HEK293 (cell line): ENCODE data around the gene SMIM22.

ENCODE experiments used
- CTCF ChIA-PET: fragments of 350-600 bp; formaldehyde crosslinking; extraction: SDS; loops from one replicate; lab custom pipeline; 2021; ENCODE audit warnings: antibody characterized with exemption; lab: Yijun Ruan, JAX
- POLR2A ChIA-PET: fragments of 300-600 bp; formaldehyde crosslinking; extraction: SDS; loops from one replicate; lab custom pipeline; 2020; ENCODE audit warnings: antibody characterized with exemption, inconsistent platforms; lab: Yijun Ruan, JAX
- H3K27ac ChIP-seq: fragments of 200-500 bp; sonication (Bioruptor generic); 2 replicates; pipeline ENCODE4 v1.5.1; 2014; ENCODE audit warnings: low read depth, low read length, control low read depth, inconsistent platforms; ENCODE audit errors: extremely low read depth
- H3K36me3 ChIP-seq, 2 experiments: fragments of 200-500 bp in 1 of 2; sonication (Bioruptor generic) in 1 of 2; 1 replicate in 1 of 2; 2 replicates in 1 of 2; pipeline ENCODE4 v1.5.1; 2014 to 2017; ENCODE audit warnings: inconsistent platforms in 2 of 2, low read length in 2 of 2; ENCODE audit not compliant: control insufficient read depth in 2 of 2, insufficient read depth in 1 of 2
- H3K4me1 ChIP-seq: fragments of 200-500 bp; sonication (Bioruptor generic); 2 replicates; pipeline ENCODE4 v1.5.1; 2014; ENCODE audit warnings: mild to moderate bottlenecking, low read length, inconsistent platforms; ENCODE audit not compliant: control insufficient read depth, insufficient read depth
- H3K4me3 ChIP-seq: 2 replicates; pipeline ENCODE4 v1.5.1; 2011; ENCODE audit warnings: low read depth, mild to moderate bottlenecking, control low read depth, low read length, moderate library complexity
- H3K9me3 ChIP-seq: fragments of 200-500 bp; sonication (Bioruptor generic); 2 replicates; pipeline ENCODE4 v1.5.1; 2014; ENCODE audit warnings: low read depth, low read length, inconsistent platforms; ENCODE audit not compliant: control insufficient read depth, insufficient read depth
- BCL11A ChIP-seq: fragments of 450-650 bp; formaldehyde crosslinking; IDR thresholded peaks from 2 replicates; pipeline ENCODE4 v1.5.1; 2016; ENCODE audit warnings: low read depth, missing biosample characterization, missing genetic modification characterization
- FEZF1 ChIP-seq: fragments of 450-650 bp; formaldehyde crosslinking; IDR thresholded peaks from 2 replicates; pipeline ENCODE4 v1.5.1; 2016; ENCODE audit warnings: missing biosample characterization, missing genetic modification characterization
- KLF1 ChIP-seq: fragments of 450-650 bp; formaldehyde crosslinking; IDR thresholded peaks from 2 replicates; pipeline ENCODE4 v1.5.1; 2016; ENCODE audit warnings: missing biosample characterization, missing genetic modification characterization
- PATZ1 ChIP-seq: fragments of 450-650 bp; formaldehyde crosslinking; IDR thresholded peaks from 2 replicates; pipeline ENCODE4 v1.5.1; 2016; ENCODE audit warnings: missing biosample characterization, missing genetic modification characterization
- SCRT2 ChIP-seq: fragments of 450-650 bp; formaldehyde crosslinking; IDR thresholded peaks from 2 replicates; pipeline ENCODE4 v1.5.1; 2016; ENCODE audit warnings: missing biosample characterization, missing genetic modification characterization
- ZBTB11 ChIP-seq: fragments of 450-650 bp; formaldehyde crosslinking; conservative IDR thresholded peaks from 2 replicates; pipeline ENCODE4 v1.5.1; 2016; ENCODE audit warnings: low read depth, missing biosample characterization, missing genetic modification characterization
- ZBTB20 ChIP-seq: fragments of 450-650 bp; formaldehyde crosslinking; IDR thresholded peaks from 2 replicates; pipeline ENCODE4 v1.5.1; 2016; ENCODE audit warnings: missing biosample characterization, missing genetic modification characterization
- ZBTB48 ChIP-seq: fragments of 450-650 bp; formaldehyde crosslinking; IDR thresholded peaks from 2 replicates; pipeline ENCODE4 v1.5.1; 2016; ENCODE audit warnings: missing biosample characterization, missing genetic modification characterization
- ZFHX2 ChIP-seq: fragments of 450-650 bp; formaldehyde crosslinking; conservative IDR thresholded peaks from 2 replicates; pipeline ENCODE4 v1.5.1; 2016; ENCODE audit warnings: missing biosample characterization, missing genetic modification characterization
- ZFP69B ChIP-seq: fragments of 450-650 bp; formaldehyde crosslinking; IDR thresholded peaks from 2 replicates; pipeline ENCODE4 v1.5.1; 2016; ENCODE audit warnings: missing biosample characterization, missing genetic modification characterization
- ZNF211 ChIP-seq: fragments of 450-650 bp; formaldehyde crosslinking; IDR thresholded peaks from 2 replicates; pipeline ENCODE4 v1.5.1; 2016; ENCODE audit warnings: low read depth, missing biosample characterization, missing genetic modification characterization
- ZNF280C ChIP-seq: fragments of 450-650 bp; formaldehyde crosslinking; IDR thresholded peaks from 2 replicates; pipeline ENCODE4 v1.5.1; 2016; ENCODE audit warnings: missing biosample characterization, missing genetic modification characterization
- ZNF280D ChIP-seq: fragments of 450-650 bp; formaldehyde crosslinking; IDR thresholded peaks from 2 replicates; pipeline ENCODE4 v1.5.1; 2016; ENCODE audit warnings: missing biosample characterization, missing genetic modification characterization
- ZNF324 ChIP-seq: fragments of 450-650 bp; formaldehyde crosslinking; IDR thresholded peaks from 2 replicates; pipeline ENCODE4 v1.5.1; 2016; ENCODE audit warnings: missing biosample characterization, missing genetic modification characterization
- ZNF341 ChIP-seq: fragments of 450-650 bp; formaldehyde crosslinking; IDR thresholded peaks from 2 replicates; pipeline ENCODE4; 2016; ENCODE audit warnings: low read depth, missing biosample characterization, missing genetic modification characterization
- ZNF37A ChIP-seq: fragments of 450-650 bp; IDR thresholded peaks from 2 replicates; pipeline ENCODE4 v1.5.1; 2018; ENCODE audit warnings: missing biosample characterization, missing genetic modification characterization
- ZNF398 ChIP-seq: fragments of 450-650 bp; formaldehyde crosslinking; IDR thresholded peaks from 2 replicates; pipeline ENCODE4 v1.5.1; 2017; ENCODE audit warnings: missing biosample characterization, missing genetic modification characterization
- ZNF521 ChIP-seq: fragments of 450-650 bp; formaldehyde crosslinking; IDR thresholded peaks from 2 replicates; pipeline ENCODE4 v1.5.1; 2017; ENCODE audit warnings: missing biosample characterization, mild to moderate bottlenecking, missing genetic modification characterization
- ZNF544 ChIP-seq: fragments of 450-650 bp; formaldehyde crosslinking; IDR thresholded peaks from 2 replicates; pipeline ENCODE4 v1.5.0; 2017; ENCODE audit warnings: missing biosample characterization, missing genetic modification characterization
- ZNF571 ChIP-seq: fragments of 450-650 bp; formaldehyde crosslinking; IDR thresholded peaks from 2 replicates; pipeline ENCODE4 v1.5.0; 2017; ENCODE audit warnings: missing biosample characterization, missing genetic modification characterization
- ZNF623 ChIP-seq: fragments of 450-650 bp; formaldehyde crosslinking; IDR thresholded peaks from 2 replicates; pipeline ENCODE4 v1.5.1; 2016; ENCODE audit warnings: missing biosample characterization, missing genetic modification characterization
- ZNF658 ChIP-seq: fragments of 450-650 bp; formaldehyde crosslinking; IDR thresholded peaks from 2 replicates; pipeline ENCODE4; 2016; ENCODE audit warnings: missing biosample characterization, missing genetic modification characterization
- ZNF692 ChIP-seq: fragments of 450-650 bp; formaldehyde crosslinking; IDR thresholded peaks from 2 replicates; pipeline ENCODE4 v1.5.1; 2016; ENCODE audit warnings: missing biosample characterization, missing genetic modification characterization
- ZNF785 ChIP-seq: fragments of 450-650 bp; formaldehyde crosslinking; IDR thresholded peaks from 2 replicates; pipeline ENCODE4 v1.5.1; 2016; ENCODE audit warnings: missing biosample characterization, missing genetic modification characterization

Gene SMIM22

GRCh38 chr16:4795181-4795827 lies at the start of gene SMIM22:
Gene SMIM22, plus strand, starts transcription at chr16:4795369. Its CDS starts 366 bp downstream, at chr16:4795735.
- Histone ChIP-seq H3K36me3 (peaks cover 0 to 26% of the 10 kb centered on the region in 2 experiments; a peak in 1 of 3 replicates), H3K4me1 (no peaks in the 10 kb centered on the region), H3K9me3 (no peaks in the 10 kb centered on the region), H3K27ac (no peak within 1 kb of the TSS), H3K4me3 (no peak within 1 kb of the TSS)
- ChIA-PET CTCF (no interaction called here), POLR2A (interaction anchor here (0.6 kb wide), 2 partner anchors 11 to 168 kb away, joined by 3 read pairs; no protein-coding TSS in a partner anchor)
- TF ChIP-seq ZBTB11 (tag by site-specific recombination) (no peak), ZNF785 (tag by site-specific recombination) (no peak), ZBTB48 (peak; percentile 55; the same call in 1 of the 2 replicates), ZFP69B (tag by site-specific recombination) (peak; percentile 35; the same call in 1 of the 2 replicates), ZNF623 (tag by site-specific recombination) (0 out of 2 replicates have a peak, but pooled peaks have one; percentile 8), ZNF521 (tag by site-specific recombination) (no peak), ZNF37A (tag by site-specific recombination) (no peak), ZNF280C (no peak), ZBTB20 (tag by site-specific recombination) (no peak), ZFHX2 (peak; percentile 54), ZNF571 (no peak), ZNF341 (tag by site-specific recombination) (no peak), FEZF1 (no peak), ZNF544 (no peak), BCL11A (tag by site-specific recombination) (no peak), PATZ1 (tag by site-specific recombination) (peak; percentile 43), ZNF398 (peak; percentile 61), ZNF280D (tag by site-specific recombination) (no peak), ZNF211 (tag by site-specific recombination) (no peak), KLF1 (tag by site-specific recombination) (peak; percentile 35; the same call in 1 of the 2 replicates), ZNF324 (tag by site-specific recombination) (no peak), ZNF658 (tag by site-specific recombination) (no peak), SCRT2 (no peak), ZNF692 (peak; percentile 74)
